LoVo (cell line): ENCODE measurements around the gene OR5K1.

ENCODE experiments used
- DNase-seq: peaks from one replicate; pipeline ENCODE4 v3.0.0-alpha.2; 2016; ENCODE audit warnings: low spot score

Gene OR5K1

GRCh38 chr3:98514948-98515347 lies 51.9 kb downstream of the OR5K1 start:
- DNase-seq = no peak

- no peak for DNase-seq
Observed at GRCh38 chr3:98518816-98519215, 55.8 kb downstream of the OR5K1 start.

- DNase-seq = no peak
Observed at GRCh38 chr3:98519351-98519750, 56.4 kb downstream of the OR5K1 start.

- DNase-seq = peak; percentile 59
Observed at GRCh38 chr3:98521897-98522543, 59.0 kb downstream of the OR5K1 start.
